ENCODE results near the gene CCDC40. TPM values are rescaled to one million over a fixed set of nuclear protein-coding genes. Genes with fewer than 3 reads are reported as not detected.

Gene CCDC40
- total RNA-seq, 1 donor from 2014 or later = 9.5 TPM

- Mint-ChIP-seq H3K36me3 (ENCODE audit: unreplicated experiment) (peaks cover 2% of the 10 kb centered on the region), H3K4me3 (ENCODE audit: unreplicated experiment) (no peak overlapping the region), H3K9me3 (ENCODE audit: unreplicated experiment) (no peaks in the 10 kb centered on the region), H3K27ac (ENCODE audit: unreplicated experiment) (no peak overlapping the region), H3K27me3 (ENCODE audit: unreplicated experiment) (no peaks in the 10 kb centered on the region), H3K4me1 (ENCODE audit: unreplicated experiment) (peaks cover 10% of the 10 kb centered on the region)
- DNase-seq (ENCODE audit: extremely low spot score, unreplicated experiment) = no peak
- no peak for TF ChIP-seq CTCF (IDR thresholded peaks at IDR 0.05)
These were observed 43.6 kb downstream of the CCDC40 start for GRCh38 chr17:80080081-80080480.

- TF ChIP-seq CTCF (IDR thresholded peaks at IDR 0.05) = no peak
- Mint-ChIP-seq H3K4me1 (ENCODE audit: unreplicated experiment) (peaks cover 10% of the 10 kb centered on the region), H3K27ac (ENCODE audit: unreplicated experiment) (no peak overlapping the region), H3K9me3 (ENCODE audit: unreplicated experiment) (no peaks in the 10 kb centered on the region), H3K36me3 (ENCODE audit: unreplicated experiment) (peaks cover 2% of the 10 kb centered on the region), H3K27me3 (ENCODE audit: unreplicated experiment) (peaks cover 2% of the 10 kb centered on the region), H3K4me3 (ENCODE audit: unreplicated experiment) (no peak overlapping the region)
- DNase-seq (ENCODE audit: extremely low spot score, unreplicated experiment) = no peak
These were observed 45.2 kb downstream of the CCDC40 start for GRCh38 chr17:80081596-80081995.

GRCh38 chr17:80082403-80083135 lies 46.1 kb downstream of the CCDC40 start:
- peak; percentile 83 for TF ChIP-seq CTCF (IDR thresholded peaks at IDR 0.05)
- Mint-ChIP-seq H3K27ac (ENCODE audit: unreplicated experiment) (no peak overlapping the region), H3K36me3 (ENCODE audit: unreplicated experiment) (peaks cover 2% of the 10 kb centered on the region), H3K4me1 (ENCODE audit: unreplicated experiment) (peaks cover 10% of the 10 kb centered on the region), H3K27me3 (ENCODE audit: unreplicated experiment) (peaks cover 5% of the 10 kb centered on the region), H3K9me3 (ENCODE audit: unreplicated experiment) (no peaks in the 10 kb centered on the region), H3K4me3 (ENCODE audit: unreplicated experiment) (no peak overlapping the region)
- DNase-seq (ENCODE audit: extremely low spot score, unreplicated experiment) = no peak

GRCh38 chr17:80083136-80083661 lies 46.8 kb downstream of the CCDC40 start:
- H3K27me3 Mint-ChIP-seq (ENCODE audit: unreplicated experiment) = peaks cover 5% of the 10 kb centered on the region
- TF ChIP-seq CTCF (IDR thresholded peaks at IDR 0.05) = no peak
- H3K27ac Mint-ChIP-seq (ENCODE audit: unreplicated experiment) = no peak overlapping the region
- no peak overlapping the region for H3K4me3 Mint-ChIP-seq (ENCODE audit: unreplicated experiment)
- no peaks in the 10 kb centered on the region for H3K36me3 Mint-ChIP-seq (ENCODE audit: unreplicated experiment)
- no peaks in the 10 kb centered on the region for H3K9me3 Mint-ChIP-seq (ENCODE audit: unreplicated experiment)
- no peak for DNase-seq (ENCODE audit: extremely low spot score, unreplicated experiment)
- peaks cover 10% of the 10 kb centered on the region for H3K4me1 Mint-ChIP-seq (ENCODE audit: unreplicated experiment)

GRCh38 chr17:80084773-80085172 lies 48.3 kb downstream of the CCDC40 start:
- no peaks in the 10 kb centered on the region for H3K9me3 Mint-ChIP-seq (ENCODE audit: unreplicated experiment)
- no peak for TF ChIP-seq CTCF (IDR thresholded peaks at IDR 0.05)
- H3K36me3 Mint-ChIP-seq (ENCODE audit: unreplicated experiment) = no peaks in the 10 kb centered on the region
- H3K27ac Mint-ChIP-seq (ENCODE audit: unreplicated experiment) = no peak overlapping the region
- H3K27me3 Mint-ChIP-seq (ENCODE audit: unreplicated experiment) = peaks cover 7% of the 10 kb centered on the region
- peaks cover 10% of the 10 kb centered on the region for H3K4me1 Mint-ChIP-seq (ENCODE audit: unreplicated experiment)
- no peak for DNase-seq (ENCODE audit: extremely low spot score, unreplicated experiment)
- H3K4me3 Mint-ChIP-seq (ENCODE audit: unreplicated experiment) = no peak overlapping the region
